ENCODE measurements around the gene OR4A15.

Gene OR4A15

GRCh38 chr11:55401011-55401410 lies 33.2 kb downstream of the OR4A15 start (continued):
- TF ChIP-seq, protein P1, sequence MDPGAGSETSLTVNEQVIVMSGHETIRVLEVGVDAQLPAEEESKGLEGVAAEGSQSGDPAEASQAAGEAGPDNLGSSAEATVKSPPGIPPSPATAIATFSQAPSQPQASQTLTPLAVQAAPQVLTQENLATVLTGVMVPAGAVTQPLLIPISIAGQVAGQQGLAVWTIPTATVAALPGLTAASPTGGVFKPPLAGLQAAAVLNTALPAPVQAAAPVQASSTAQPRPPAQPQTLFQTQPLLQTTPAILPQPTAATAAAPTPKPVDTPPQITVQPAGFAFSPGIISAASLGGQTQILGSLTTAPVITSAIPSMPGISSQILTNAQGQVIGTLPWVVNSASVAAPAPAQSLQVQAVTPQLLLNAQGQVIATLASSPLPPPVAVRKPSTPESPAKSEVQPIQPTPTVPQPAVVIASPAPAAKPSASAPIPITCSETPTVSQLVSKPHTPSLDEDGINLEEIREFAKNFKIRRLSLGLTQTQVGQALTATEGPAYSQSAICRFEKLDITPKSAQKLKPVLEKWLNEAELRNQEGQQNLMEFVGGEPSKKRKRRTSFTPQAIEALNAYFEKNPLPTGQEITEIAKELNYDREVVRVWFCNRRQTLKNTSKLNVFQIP (CRISPR knock-in tag; IDR thresholded peaks at IDR 0.05; ENCODE audit: borderline replicate concordance, low read depth): no peak
- no peak for TF ChIP-seq ZC3H10 (CRISPR knock-in tag; IDR thresholded peaks at IDR 0.05)
- TF ChIP-seq TCF4 (CRISPR knock-in tag; IDR thresholded peaks at IDR 0.05; ENCODE audit: borderline replicate concordance): no peak
